ENCODE results near the gene GLTPD2. TPM values are rescaled to one million over a fixed set of nuclear protein-coding genes. Genes with fewer than 3 reads are reported as not detected.

Gene GLTPD2
- total RNA-seq, 1 donor from 2014 or later = not detected

DNA sequence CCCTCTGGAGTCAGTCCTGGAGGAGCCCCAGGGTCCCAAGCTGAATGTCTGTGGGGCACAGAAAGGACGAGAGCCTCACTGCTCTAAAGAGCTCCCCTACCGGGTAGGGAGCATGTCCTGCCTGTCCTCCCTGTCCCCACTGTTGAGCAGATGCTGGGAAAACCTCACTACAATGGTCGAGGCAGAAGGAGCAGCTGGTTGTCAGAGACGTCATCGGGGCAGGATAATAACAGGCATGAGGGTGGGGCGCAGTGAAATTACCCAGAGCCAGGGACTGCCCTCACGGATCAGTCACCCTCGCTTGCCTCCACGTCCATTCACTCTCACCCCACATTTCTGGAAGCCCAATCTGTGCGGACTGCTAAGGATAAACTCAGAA, 16.5 kb upstream of the GLTPD2 start:
- Histone ChIP-seq H3K4me3 (no peak overlapping the region), H3K36me3 (no peaks in the 10 kb centered on the region), H3K27ac (no peak overlapping the region), H3K27me3 (no peaks in the 10 kb centered on the region), H3K9me3 (no peaks in the 10 kb centered on the region), H3K4me1 (no peaks in the 10 kb centered on the region)
- TF ChIP-seq, protein P1, sequence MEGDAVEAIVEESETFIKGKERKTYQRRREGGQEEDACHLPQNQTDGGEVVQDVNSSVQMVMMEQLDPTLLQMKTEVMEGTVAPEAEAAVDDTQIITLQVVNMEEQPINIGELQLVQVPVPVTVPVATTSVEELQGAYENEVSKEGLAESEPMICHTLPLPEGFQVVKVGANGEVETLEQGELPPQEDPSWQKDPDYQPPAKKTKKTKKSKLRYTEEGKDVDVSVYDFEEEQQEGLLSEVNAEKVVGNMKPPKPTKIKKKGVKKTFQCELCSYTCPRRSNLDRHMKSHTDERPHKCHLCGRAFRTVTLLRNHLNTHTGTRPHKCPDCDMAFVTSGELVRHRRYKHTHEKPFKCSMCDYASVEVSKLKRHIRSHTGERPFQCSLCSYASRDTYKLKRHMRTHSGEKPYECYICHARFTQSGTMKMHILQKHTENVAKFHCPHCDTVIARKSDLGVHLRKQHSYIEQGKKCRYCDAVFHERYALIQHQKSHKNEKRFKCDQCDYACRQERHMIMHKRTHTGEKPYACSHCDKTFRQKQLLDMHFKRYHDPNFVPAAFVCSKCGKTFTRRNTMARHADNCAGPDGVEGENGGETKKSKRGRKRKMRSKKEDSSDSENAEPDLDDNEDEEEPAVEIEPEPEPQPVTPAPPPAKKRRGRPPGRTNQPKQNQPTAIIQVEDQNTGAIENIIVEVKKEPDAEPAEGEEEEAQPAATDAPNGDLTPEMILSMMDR (IDR thresholded peaks at IDR 0.05) = no peak
- no peak for DNase-seq (ENCODE audit: low spot score in 2 of 2)
- intact Hi-C loops (cut with DNase I) = no loop called here

DNA sequence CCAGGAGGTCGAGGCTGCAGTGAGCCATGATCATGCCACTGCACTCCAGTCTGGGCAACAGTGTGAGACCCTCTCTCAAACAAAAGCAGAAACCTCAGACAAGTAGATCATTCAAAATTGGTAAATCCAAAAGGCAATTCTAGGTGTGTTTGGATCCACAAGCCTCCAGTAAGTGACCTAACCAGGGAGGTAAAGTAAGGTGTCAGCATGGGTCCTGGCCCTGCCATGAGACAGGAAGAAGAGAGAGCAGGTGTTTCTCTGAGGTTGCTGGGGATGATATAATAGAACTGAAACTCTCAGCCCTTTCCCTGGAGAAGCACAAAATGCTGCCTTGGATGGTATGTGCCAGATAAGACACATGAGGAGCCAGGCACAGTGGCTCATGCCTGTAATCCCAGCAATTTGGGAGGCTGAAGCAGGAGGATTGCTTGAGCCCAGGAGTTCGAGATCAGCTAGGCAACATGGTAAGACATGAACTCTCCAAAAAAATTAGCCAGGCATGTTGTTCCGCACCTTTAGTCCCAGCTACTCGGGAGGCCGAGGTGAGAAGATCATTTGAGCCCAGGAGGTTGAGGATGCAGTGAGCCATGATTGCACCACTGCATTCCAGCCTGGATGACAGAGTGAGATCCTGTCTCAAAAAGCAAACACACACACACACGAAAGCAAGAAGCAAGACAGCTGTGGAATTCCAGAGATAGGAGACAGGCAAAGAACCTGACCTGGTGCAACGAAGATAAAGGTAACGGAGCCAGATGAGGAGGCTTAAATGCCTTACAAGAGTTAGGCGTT, 10.6 kb upstream of the GLTPD2 start:
- H3K9me3 ChIP-seq = no peaks in the 10 kb centered on the region
- TF ChIP-seq, protein P1 (IDR thresholded peaks at IDR 0.05) = no peak
- no peak for DNase-seq (ENCODE audit: low spot score in 2 of 2)
- intact Hi-C loops (cut with DNase I) = no loop called here
- no peaks in the 10 kb centered on the region for H3K4me1 ChIP-seq
- no peaks in the 10 kb centered on the region for H3K27me3 ChIP-seq
- H3K27ac ChIP-seq = no peak overlapping the region
- no peaks in the 10 kb centered on the region for H3K36me3 ChIP-seq
- no peak overlapping the region for H3K4me3 ChIP-seq

DNA sequence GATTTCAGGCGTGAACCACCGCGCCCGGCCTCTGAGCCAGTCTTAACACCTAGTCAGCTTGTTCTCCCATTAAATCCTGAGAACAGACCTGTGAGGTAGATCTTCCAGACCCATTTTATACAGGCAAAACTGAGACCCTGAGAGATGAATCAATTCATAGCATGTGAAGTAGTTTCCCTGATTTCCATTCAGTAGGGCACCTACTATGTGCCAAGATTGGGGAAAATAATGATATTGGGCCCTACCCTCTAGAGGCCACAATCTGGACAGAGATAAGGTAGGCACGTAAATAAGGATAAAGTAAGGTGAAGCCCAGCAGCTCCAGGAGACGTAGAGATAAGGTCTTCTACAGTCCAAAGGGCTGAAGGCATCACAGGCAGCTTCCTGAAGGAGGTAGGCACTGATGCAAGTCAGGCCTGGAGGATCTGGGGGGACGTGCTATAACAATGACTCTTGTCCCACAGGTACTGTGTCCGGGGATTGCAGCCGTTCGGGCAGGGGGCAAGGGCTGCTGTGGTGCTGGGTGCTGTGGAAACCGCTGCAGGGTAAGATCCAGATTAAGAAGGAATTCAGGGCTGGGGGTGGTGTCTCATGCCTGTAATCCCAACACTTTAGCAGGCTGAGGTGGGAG, 8.3 kb upstream of the GLTPD2 start:
- Histone ChIP-seq H3K4me3 (no peak overlapping the region), H3K27me3 (no peaks in the 10 kb centered on the region), H3K27ac (no peak overlapping the region), H3K36me3 (no peaks in the 10 kb centered on the region), H3K4me1 (peaks cover 0 to 4% of the 10 kb centered on the region in 2 donors), H3K9me3 (no peaks in the 10 kb centered on the region)
- no peak for DNase-seq (ENCODE audit: low spot score in 2 of 2)
- TF ChIP-seq, protein P1 (IDR thresholded peaks at IDR 0.05) = no peak
- intact Hi-C loops (cut with DNase I) = no loop called here

DNA sequence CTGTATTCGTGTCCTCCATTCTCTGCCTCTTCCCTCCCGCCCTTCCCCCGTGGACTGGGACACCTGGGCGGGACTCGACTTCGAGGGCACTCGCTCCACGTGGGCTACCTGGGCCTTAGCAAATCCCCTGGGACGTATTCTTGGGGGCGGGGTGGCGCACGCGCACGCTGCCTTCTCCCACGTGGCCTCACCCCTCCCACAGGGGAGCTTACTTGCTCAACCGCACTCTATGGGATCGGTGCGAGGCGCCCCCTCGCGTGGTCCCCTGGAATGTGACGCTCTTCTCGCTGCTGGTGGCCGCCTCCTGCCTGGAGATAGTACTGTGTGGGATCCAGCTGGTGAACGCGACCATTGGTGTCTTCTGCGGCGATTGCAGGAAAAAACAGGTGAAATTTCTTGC, 6.1 kb upstream of the GLTPD2 start:
- Histone ChIP-seq H3K27me3 (no peaks in the 10 kb centered on the region), H3K4me1 (peaks cover 0 to 20% of the 10 kb centered on the region in 2 donors), H3K27ac (no peak overlapping the region), H3K9me3 (no peaks in the 10 kb centered on the region), H3K36me3 (no peaks in the 10 kb centered on the region), H3K4me3 (no peak overlapping the region)
- no peak for DNase-seq (ENCODE audit: low spot score in 2 of 2)
- intact Hi-C loops (cut with DNase I) = no loop called here
- TF ChIP-seq, protein P1 (IDR thresholded peaks at IDR 0.05) = no peak

DNA sequence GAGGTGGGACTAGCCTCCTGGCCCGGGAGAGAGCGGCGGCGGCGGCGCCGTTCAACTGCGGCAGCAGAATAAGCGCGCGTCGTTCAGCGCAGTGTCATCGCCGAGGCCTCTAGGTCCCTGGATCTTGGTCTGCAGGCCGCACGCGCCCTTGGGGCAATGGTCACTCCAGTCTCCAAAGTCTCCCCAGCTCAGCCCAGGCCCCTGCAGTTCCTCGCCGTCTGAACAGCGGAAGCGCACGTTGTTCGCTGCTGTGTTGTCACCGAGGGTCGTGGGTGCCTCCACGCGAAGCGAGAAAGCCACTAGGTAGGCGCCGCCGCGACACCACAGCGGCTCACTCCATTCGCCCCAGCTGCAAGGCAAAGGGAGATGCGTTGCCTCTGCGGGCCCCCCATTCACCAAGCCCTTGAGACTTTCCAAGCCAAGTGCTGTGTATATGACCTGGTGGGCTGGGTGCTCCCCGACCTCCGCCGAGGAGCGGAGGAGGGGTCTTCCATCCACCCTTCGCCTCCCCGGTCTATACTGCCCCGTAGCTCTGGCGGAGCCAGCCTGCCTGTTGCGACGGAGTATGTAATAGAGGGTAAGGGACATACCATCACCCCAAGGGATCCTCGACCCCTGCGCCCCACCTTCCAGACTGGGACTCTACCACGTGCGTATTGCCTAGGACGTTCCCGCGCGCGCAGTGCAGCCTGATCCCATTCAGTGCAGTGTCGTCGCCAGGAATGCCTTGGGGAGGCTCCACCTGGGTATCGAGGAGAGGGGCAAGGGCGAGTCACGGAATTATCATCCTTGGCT, 3.3 kb upstream of the GLTPD2 start:
- Histone ChIP-seq H3K36me3 (no peaks in the 10 kb centered on the region), H3K9me3 (no peaks in the 10 kb centered on the region), H3K27ac (no peak overlapping the region), H3K4me1 (peaks cover 9 to 28% of the 10 kb centered on the region in 2 donors), H3K27me3 (no peaks in the 10 kb centered on the region), H3K4me3 (peak overlapping the region; percentile 38 to 53)
- intact Hi-C loops (cut with DNase I) = loop anchor here (5.0 kb wide), 1 partner anchor 53 kb away; the partner anchor contains the start of gene MED11
- DNase-seq (ENCODE audit: low spot score in 2 of 2) = no peak
- TF ChIP-seq, protein P1 (IDR thresholded peaks at IDR 0.05) = no peak
